Right cardiac atrium (tissue), 5 donors: ENCODE results near the gene ANO4. TPM values are rescaled to one million over a fixed set of nuclear protein-coding genes. Genes with fewer than 3 reads are reported as not detected.
"Not testable (repeated sequence)": the region's sequence is repeated elsewhere in the genome, so short reads cannot be mapped to it uniquely, and the experiment has no call there.

Experiments used
- ATAC-seq, 2 donors: fragments of 200-7000 bp; cut with Tn5 transposase; one replicate each; pipeline versions ENCODE4 v1.8.0 to v1.9.1; 2020; ENCODE audit warnings: moderate library complexity in 2 of 2, mild to moderate bottlenecking in 1 of 2
- DNase-seq, 3 donors: peaks; one replicate each; pipeline ENCODE4 v3.0.0-alpha.2; 2020
- H3K27ac ChIP-seq: one replicate; pipeline ENCODE4 v1.5.1; 2013; ENCODE audit warnings: mild to moderate bottlenecking, low read length, control low read depth, moderate library complexity
- H3K27me3 ChIP-seq: one replicate; pipeline ENCODE4 v1.6.1; 2013; ENCODE audit not compliant: control insufficient read depth, insufficient read depth
- H3K4me1 ChIP-seq: one replicate; pipeline ENCODE4 v1.6.1; 2013; ENCODE audit warnings: low read length; ENCODE audit not compliant: control insufficient read depth, insufficient read depth
- H3K4me3 ChIP-seq: one replicate; pipeline ENCODE4 v1.5.1; 2013; ENCODE audit warnings: low read length, control low read depth
- H3K9me3 ChIP-seq: one replicate; pipeline ENCODE4 v1.6.1; 2013; ENCODE audit warnings: low read length; ENCODE audit not compliant: control insufficient read depth
- WGBS: extraction: QIAGEN DNeasy Blood & Tissue Kit; methylation state at CpG from one replicate; pipeline ENCODE4 v1.1.7; 2013; 5-methylcytosine and 5-hydroxymethylcytosine counted together
- intact Hi-C, 4 donors: fragments of 100-400 bp; cut with DNase I; formaldehyde crosslinking; loops; one replicate each; pipeline versions ENCODE4 v1.11.0 to v1.14.0; 2022 to 2023
- polyA plus RNA-seq: library from polyadenylated mRNA; stranded (reverse); fragments of 200-250 nt; gene quantifications from one replicate; pipeline ENCODE4 v1.2.3, GENCODE V29; 2013
- total RNA-seq, 4 donors: library from RNA; stranded (reverse); fragmentation: NEBNext Ultra II Directional; extraction: Animal tissue kit (Norgen Biotek cat#: 25700); gene quantifications; one replicate each; pipeline ENCODE4 v1.2.1, GENCODE V29; 2021
- donor health status: healthy with polysubstance abuse.
- donor health status: DM: no; HTN: yes; CAD: no.
- donor health status: DM: no; HTN: no; CAD: no.
- donor health status: DM: no; HTN: yes; CAD: no; lungs with severe emphysema.
- donor health status: DM: yes; HTN: yes; CAD: no.

ANO4 gene
- total and polyA plus RNA-seq, 5 donors, result 0.23 to 0.89 (median 0.29) TPM; not detected in 1

GRCh38 chr12:101090222-101090621, 295.6 kb downstream of the ANO4 start:
- not testable (repeated sequence) for H3K27ac ChIP-seq
- WGBS, result 83% methylated on average over 3 of the region's 4 CpGs

GRCh38 chr12:101097829-101098580, 303.4 kb downstream of the ANO4 start:
- Histone ChIP-seq H3K9me3 (no peaks in the 10 kb centered on the region), H3K4me3 (no peak overlapping the region), H3K27me3 (no peaks in the 10 kb centered on the region), H3K27ac (no peak overlapping the region), H3K4me1 (no peaks in the 10 kb centered on the region)
- intact Hi-C loops, result no loop called here
- ATAC-seq, result no peak
- 75% methylated on average over 5 of the region's 5 CpGs for WGBS
- DNase-seq, result no peak

More at GRCh38 chr12:101090222-101090621, 295.6 kb downstream of the ANO4 start:
- H3K27me3 ChIP-seq, DNase-seq, H3K4me3 ChIP-seq, H3K9me3 ChIP-seq, intact Hi-C loops, ATAC-seq, H3K4me1 ChIP-seq: not testable (repeated sequence)

GRCh38 chr12:101107032-101107763, 312.6 kb downstream of the ANO4 start:
- WGBS, result 84% methylated on average over 4 of the region's 4 CpGs
- ATAC-seq (no peak), DNase-seq (no peak)
- Histone ChIP-seq H3K27me3 (no peaks in the 10 kb centered on the region), H3K4me1 (no peaks in the 10 kb centered on the region), H3K9me3 (no peaks in the 10 kb centered on the region), H3K27ac (no peak overlapping the region), H3K4me3 (no peak overlapping the region)
- intact Hi-C loops, result no loop called here

- Histone ChIP-seq H3K4me1 (no peaks in the 10 kb centered on the region), H3K9me3 (no peaks in the 10 kb centered on the region), H3K27ac (no peak overlapping the region), H3K27me3 (no peaks in the 10 kb centered on the region), H3K4me3 (no peak overlapping the region)
- no peak for ATAC-seq
- 85% methylated on average over 5 of the region's 5 CpGs for WGBS
- intact Hi-C loops, result no loop called here
- DNase-seq, result no peak
These were observed 313.6 kb downstream of the ANO4 start for GRCh38 chr12:101108130-101108529.

- 67% methylated on average over 3 of the region's 3 CpGs for WGBS
- no peak overlapping the region for H3K27ac ChIP-seq
- DNase-seq (no peak), ATAC-seq (no peak)
- H3K9me3 ChIP-seq, result no peaks in the 10 kb centered on the region
- intact Hi-C loops, result no loop called here
- H3K27me3 ChIP-seq, result no peaks in the 10 kb centered on the region
- no peaks in the 10 kb centered on the region for H3K4me1 ChIP-seq
- H3K4me3 ChIP-seq, result no peak overlapping the region
These were observed 316.3 kb downstream of the ANO4 start for GRCh38 chr12:101110866-101111265.

- intact Hi-C loops, result no loop called here
- Histone ChIP-seq H3K27me3 (no peaks in the 10 kb centered on the region), H3K4me1 (no peaks in the 10 kb centered on the region), H3K27ac (no peak overlapping the region), H3K4me3 (no peak overlapping the region), H3K9me3 (no peaks in the 10 kb centered on the region)
- 73% methylated on average over 2 of the region's 2 CpGs for WGBS
- DNase-seq (no peak), ATAC-seq (no peak)
These were observed 316.9 kb downstream of the ANO4 start for GRCh38 chr12:101111441-101111840.

GRCh38 chr12:101115326-101115725, 320.8 kb downstream of the ANO4 start:
- Histone ChIP-seq H3K27ac (no peak overlapping the region), H3K4me3 (no peak overlapping the region), H3K9me3 (no peaks in the 10 kb centered on the region), H3K4me1 (no peaks in the 10 kb centered on the region), H3K27me3 (no peaks in the 10 kb centered on the region)
- no peak for ATAC-seq
- 71% methylated on average over 2 of the region's 2 CpGs for WGBS
- DNase-seq, result no peak
- intact Hi-C loops, result no loop called here

GRCh38 chr12:101116911-101117310, 322.3 kb downstream of the ANO4 start:
- DNase-seq, result no peak
- Histone ChIP-seq H3K27me3 (no peaks in the 10 kb centered on the region), H3K4me3 (no peak overlapping the region), H3K9me3 (no peaks in the 10 kb centered on the region), H3K4me1 (no peaks in the 10 kb centered on the region), H3K27ac (no peak overlapping the region)
- intact Hi-C loops, result no loop called here
- WGBS, result 84% methylated on average over 4 of the region's 4 CpGs
- ATAC-seq, result no peak

GRCh38 chr12:101117842-101118241, 323.3 kb downstream of the ANO4 start:
- Histone ChIP-seq H3K27me3 (no peaks in the 10 kb centered on the region), H3K9me3 (no peaks in the 10 kb centered on the region), H3K27ac (no peak overlapping the region), H3K4me3 (no peak overlapping the region), H3K4me1 (no peaks in the 10 kb centered on the region)
- intact Hi-C loops, result no loop called here
- WGBS, result 86% methylated on average over 2 of the region's 2 CpGs
- DNase-seq (no peak), ATAC-seq (no peak)

GRCh38 chr12:101127521-101128219, 333.1 kb downstream of the ANO4 start:
- H3K27me3 ChIP-seq, result no peaks in the 10 kb centered on the region
- no peak for DNase-seq
- H3K4me1 ChIP-seq, result no peaks in the 10 kb centered on the region
- H3K27ac ChIP-seq, result no peak overlapping the region
- no peak overlapping the region for H3K4me3 ChIP-seq
- 88% methylated on average over 6 of the region's 6 CpGs for WGBS
- intact Hi-C loops, result no loop called here
- ATAC-seq, result no peak
- H3K9me3 ChIP-seq, result no peaks in the 10 kb centered on the region
